ENCODE data around the gene GPATCH2L. TPM values are rescaled to one million over a fixed set of nuclear protein-coding genes. Genes with fewer than 3 reads are reported as not detected.
A peak's percentile ranks its signal among the peaks of the same experiment; 100 is the strongest.

GPATCH2L gene
- 10 to 100 TPM; 33.5 to 36.6 (median 35.9) TPM for polyA plus RNA-seq (ENCODE audit: insufficient read length in 3 of 3)

GRCh38 chr14:76151398-76152332 is at the start of gene GPATCH2L:
TSS of gene GPATCH2L (plus strand) at chr14:76151922. CDS start at chr14:76154364, 2,442 bp downstream.
- peak; percentile 73 to 87 (median 85) for DNase-seq (ENCODE audit: low read depth in 3 of 3, low spot score in 2 of 3)

DNA sequence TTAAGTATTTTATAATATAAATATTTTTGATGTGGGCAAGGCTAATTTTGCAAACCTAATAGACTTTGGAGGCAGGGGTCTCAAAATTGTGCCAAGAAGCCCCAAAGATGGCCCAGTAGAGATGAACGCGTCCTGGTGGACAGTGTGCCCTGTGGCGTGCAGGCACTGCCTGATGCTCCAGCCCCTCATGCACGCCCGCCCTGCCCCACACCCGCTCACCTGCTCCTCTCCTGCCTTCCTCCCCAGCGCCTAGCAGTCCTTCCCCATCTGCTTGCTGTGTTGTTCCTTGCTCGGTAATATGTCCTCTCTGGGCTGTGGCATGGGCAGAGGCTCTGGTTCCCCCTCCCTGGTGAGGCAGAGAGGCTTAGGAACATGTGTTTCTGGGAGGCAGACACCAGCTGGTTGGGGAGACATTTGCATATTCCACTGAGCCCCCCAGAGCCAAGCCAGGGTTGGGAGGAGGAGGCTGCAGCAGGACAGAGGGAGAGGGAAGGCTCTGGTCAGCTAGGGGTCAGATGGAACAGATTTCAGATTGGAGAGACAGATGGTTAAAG is 46.8 kb upstream of the GPATCH2L start:
- DNase-seq (ENCODE audit: low read depth in 3 of 3, low spot score in 2 of 3), result no peak

GRCh38 chr14:76106188-76106587 is 45.5 kb upstream of the GPATCH2L start:
- no peak for DNase-seq (ENCODE audit: low read depth in 3 of 3, low spot score in 2 of 3)

DNA sequence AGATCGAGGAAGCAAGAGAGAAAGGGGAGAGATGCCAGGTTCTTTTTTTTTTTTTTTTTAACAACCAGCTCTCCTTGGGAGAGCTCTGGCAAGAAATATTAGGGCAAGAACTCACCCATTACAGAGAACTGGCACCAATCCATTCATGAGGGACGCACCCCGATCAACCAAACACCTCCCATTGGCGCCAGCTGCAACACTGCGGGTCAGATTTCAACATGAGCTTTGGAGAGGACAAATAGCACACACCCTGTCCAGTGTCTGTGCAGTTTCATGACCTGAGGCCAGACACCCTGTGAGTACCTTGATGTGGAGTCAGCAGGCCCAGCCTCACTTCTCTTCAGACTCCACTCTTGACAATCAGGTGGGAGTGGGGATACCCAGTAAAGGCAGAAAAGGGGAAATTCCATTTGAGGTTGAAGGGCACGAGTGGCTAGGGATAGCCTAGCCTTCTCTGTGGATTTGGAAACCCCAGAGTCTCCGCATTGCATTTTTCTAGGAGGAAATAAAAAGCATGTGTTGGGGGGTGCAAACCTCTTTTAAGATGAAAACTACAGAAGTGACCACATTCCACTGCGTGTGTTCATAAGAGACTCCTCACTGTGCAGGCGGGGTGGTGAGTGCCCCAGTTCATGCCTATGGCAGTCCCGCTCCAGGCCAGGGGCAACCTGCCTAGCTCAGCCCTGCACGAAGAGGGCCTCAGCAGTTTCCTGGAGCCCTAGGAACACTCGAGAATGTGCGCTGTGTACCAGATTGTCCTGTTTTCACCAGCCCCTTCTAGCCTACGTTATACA is 42.4 kb upstream of the GPATCH2L start:
- no peak for DNase-seq (ENCODE audit: low read depth in 3 of 3, low spot score in 2 of 3)

GRCh38 chr14:76112889-76113624 is 38.7 kb upstream of the GPATCH2L start:
- DNase-seq (ENCODE audit: low read depth in 3 of 3, low spot score in 2 of 3), result no peak

- DNase-seq (ENCODE audit: low read depth in 3 of 3, low spot score in 2 of 3), result no peak
Observed at GRCh38 chr14:76113691-76114090, 38.0 kb upstream of the GPATCH2L start.

- no peak for DNase-seq (ENCODE audit: low read depth in 3 of 3, low spot score in 2 of 3)
Observed at GRCh38 chr14:76115010-76115422, 36.7 kb upstream of the GPATCH2L start.

- DNase-seq (ENCODE audit: low read depth in 3 of 3, low spot score in 2 of 3), result no peak
Observed at GRCh38 chr14:76117789-76118484, 33.8 kb upstream of the GPATCH2L start.

- no peak for DNase-seq (ENCODE audit: low read depth in 3 of 3, low spot score in 2 of 3)
Observed at GRCh38 chr14:76118594-76118993, 33.1 kb upstream of the GPATCH2L start.

GRCh38 chr14:76121089-76121748 is 30.5 kb upstream of the GPATCH2L start:
- no peak for DNase-seq (ENCODE audit: low read depth in 3 of 3, low spot score in 2 of 3)

GRCh38 chr14:76123426-76124225 is 28.1 kb upstream of the GPATCH2L start:
- DNase-seq (ENCODE audit: low read depth in 3 of 3, low spot score in 2 of 3), result no peak

DNA sequence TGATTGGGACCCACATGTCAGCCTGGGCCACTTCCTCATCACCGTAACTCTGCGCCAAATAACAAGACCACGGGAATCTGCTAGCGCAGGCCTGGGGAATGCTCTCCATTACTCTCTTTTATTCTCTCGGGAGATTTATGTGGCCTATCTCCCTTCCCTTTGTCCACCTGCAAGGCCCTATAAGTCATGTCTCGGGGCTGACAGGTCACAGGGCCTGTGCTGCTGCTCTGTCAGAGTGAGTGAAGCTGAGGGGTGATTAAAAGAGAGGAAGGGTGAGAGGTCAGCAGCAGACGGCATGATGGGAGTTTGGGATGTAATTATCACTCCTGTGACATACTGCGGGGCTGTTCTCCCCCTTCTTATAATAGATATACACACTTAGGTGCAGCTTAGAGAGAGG is 26.2 kb upstream of the GPATCH2L start:
- DNase-seq (ENCODE audit: low read depth in 3 of 3, low spot score in 2 of 3), result no peak

GRCh38 chr14:76126076-76126475 is 25.6 kb upstream of the GPATCH2L start:
- no peak for DNase-seq (ENCODE audit: low read depth in 3 of 3, low spot score in 2 of 3)

DNA sequence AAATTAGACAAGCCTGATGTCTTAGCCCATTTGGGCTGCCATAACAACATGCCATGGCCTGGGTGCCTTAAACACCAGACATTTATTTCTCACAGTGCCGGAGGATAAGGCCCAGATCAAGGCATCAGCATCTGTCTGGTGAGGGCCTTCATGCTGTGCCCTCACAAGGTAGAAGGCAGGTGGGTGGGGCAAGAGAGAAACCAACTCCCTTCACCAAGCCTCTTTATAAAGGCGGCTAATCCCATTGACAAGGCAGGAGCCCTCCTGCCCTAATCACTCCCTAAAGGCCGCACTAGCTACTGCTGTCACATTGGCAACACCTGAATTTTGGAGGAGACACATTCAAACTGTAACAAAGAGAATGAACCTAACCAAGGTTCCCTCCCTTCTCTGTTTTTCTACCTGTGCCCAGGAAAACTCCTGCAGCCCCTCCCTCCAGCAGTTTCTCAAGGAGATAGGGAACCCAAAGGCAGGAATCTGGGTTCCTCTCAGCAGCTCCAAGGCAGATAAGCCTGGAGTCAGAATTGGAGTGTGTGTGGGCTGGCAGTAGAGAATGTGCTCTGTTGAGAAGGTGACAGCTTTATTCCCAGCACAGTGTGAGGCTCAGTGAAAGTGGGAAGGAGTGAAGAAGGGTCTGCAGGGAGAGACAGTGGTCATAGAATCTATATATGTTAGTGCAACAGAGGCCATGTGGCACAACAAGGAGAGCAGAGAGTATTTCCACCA is 21.7 kb upstream of the GPATCH2L start:
- no peak for DNase-seq (ENCODE audit: low read depth in 3 of 3, low spot score in 2 of 3)

- no peak for DNase-seq (ENCODE audit: low read depth in 3 of 3, low spot score in 2 of 3)
Observed at GRCh38 chr14:76131071-76131965, 20.4 kb upstream of the GPATCH2L start.

DNA sequence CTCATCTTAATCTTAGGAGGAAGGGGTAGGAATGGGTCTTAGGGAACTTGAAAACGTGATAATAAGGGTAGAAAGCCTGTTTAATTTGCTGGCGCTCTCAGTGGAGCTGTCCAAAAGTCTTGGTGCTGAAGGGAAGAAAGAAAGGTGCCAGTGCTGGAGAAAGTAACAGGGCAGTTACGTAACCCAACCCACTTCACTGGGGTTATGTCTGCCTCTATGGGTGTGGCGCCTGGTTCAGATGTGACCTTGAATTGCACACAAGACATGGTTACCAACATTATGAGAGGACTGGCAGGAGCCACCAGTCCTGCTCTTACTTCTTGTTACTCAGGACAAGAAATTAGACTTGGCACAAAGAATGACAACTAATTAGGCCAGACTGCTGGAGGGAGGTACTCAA is 18.6 kb upstream of the GPATCH2L start:
- peak in 2 of 3 donors; percentile 41 to 59 for DNase-seq (ENCODE audit: low read depth in 3 of 3, low spot score in 2 of 3)

DNA sequence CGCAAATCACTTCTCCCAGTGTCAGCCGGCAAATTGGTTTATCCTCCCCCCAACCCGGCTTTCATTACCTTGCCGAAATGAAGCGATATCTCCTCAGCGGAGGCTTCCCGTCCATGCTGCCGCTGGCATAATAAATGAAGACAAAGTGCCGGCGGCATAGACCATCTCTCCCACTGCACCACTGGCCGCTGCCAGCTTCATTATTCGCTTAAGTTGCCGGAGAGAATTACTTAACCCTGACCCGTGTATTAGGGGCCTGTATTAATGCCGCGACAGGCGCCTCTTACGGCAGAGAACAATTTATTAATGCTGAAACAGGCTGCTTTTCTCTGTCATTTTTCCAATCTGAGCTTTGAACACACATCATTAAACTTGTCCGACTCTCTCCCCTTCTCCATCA is 17.5 kb upstream of the GPATCH2L start:
- DNase-seq (ENCODE audit: low read depth in 3 of 3, low spot score in 2 of 3), result no peak
